A673 (cell line): ENCODE results near the gene LRRC37A3.

Experiments
- EZH2 ChIP-seq: fragments of 200-600 bp; sonication (generic); IDR thresholded peaks from 2 replicates; pipeline ENCODE4 v1.6.1; 2017; ENCODE audit warnings: borderline replicate concordance, low read depth, mild to moderate bottlenecking, mixed read lengths, antibody characterized with exemption, low read length; ENCODE audit not compliant: poor library complexity, severe bottlenecking
- TF ChIP-seq, protein P1 (sequence below): fragments of 300-800, 200-600 bp; sonication (generic); conservative IDR thresholded peaks from 2 replicates; pipeline ENCODE4 v1.5.1; 2017; ENCODE audit warnings: low read depth, mild to moderate bottlenecking, antibody characterized with exemption, low read length, moderate library complexity, mixed read lengths

DNA sequence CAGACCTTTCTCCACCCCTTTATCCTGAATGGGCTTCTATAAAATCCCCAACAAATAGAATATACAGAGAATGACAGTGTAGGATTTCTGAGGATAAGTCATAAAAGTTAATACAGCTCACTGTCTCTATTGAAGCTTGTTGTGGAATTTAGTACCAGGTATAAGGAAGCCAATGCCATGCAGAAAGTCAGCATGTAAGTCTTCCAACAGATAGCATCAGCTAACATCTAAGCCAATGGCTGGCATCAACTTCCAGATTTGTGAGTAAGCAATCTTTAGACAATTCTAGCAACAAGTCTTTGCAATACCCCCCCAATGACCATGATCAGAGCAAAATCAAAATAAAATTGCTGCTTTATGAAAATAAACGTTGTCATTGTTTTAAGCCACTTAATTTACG is 22.5 kb upstream of the LRRC37A3 start:
- TF ChIP-seq, protein P1, sequence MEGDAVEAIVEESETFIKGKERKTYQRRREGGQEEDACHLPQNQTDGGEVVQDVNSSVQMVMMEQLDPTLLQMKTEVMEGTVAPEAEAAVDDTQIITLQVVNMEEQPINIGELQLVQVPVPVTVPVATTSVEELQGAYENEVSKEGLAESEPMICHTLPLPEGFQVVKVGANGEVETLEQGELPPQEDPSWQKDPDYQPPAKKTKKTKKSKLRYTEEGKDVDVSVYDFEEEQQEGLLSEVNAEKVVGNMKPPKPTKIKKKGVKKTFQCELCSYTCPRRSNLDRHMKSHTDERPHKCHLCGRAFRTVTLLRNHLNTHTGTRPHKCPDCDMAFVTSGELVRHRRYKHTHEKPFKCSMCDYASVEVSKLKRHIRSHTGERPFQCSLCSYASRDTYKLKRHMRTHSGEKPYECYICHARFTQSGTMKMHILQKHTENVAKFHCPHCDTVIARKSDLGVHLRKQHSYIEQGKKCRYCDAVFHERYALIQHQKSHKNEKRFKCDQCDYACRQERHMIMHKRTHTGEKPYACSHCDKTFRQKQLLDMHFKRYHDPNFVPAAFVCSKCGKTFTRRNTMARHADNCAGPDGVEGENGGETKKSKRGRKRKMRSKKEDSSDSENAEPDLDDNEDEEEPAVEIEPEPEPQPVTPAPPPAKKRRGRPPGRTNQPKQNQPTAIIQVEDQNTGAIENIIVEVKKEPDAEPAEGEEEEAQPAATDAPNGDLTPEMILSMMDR = no peak
- no peak for TF ChIP-seq EZH2
